Measurements from ENCODE around the gene DROSHA.
"Not testable (repeated sequence)": the region's sequence is repeated elsewhere in the genome, so short reads cannot be mapped to it uniquely, and the experiment has no call there.

DROSHA gene

DNA sequence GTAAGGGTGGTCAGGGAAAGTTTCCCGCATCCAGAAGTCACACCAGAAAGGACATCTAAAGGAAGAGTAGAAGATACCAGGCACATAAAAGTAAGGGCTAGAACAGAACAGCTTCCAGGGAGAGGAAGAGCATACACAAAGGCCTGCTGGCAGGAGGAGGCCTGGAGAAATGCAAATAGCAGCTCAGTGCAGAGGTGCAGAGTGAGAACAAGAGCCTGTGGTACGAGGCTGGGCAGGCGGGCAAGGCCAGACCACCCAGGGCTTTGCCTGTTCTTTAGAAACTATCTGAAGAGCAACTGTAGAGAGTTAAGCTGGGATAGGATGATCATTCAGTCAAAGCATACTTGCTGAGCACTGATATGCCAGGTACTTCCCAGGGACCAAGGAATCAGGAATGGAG lies 115.3 kb downstream of the DROSHA start:
- no peak for DNase-seq (ENCODE audit: low read depth in 2 of 2)

DNA sequence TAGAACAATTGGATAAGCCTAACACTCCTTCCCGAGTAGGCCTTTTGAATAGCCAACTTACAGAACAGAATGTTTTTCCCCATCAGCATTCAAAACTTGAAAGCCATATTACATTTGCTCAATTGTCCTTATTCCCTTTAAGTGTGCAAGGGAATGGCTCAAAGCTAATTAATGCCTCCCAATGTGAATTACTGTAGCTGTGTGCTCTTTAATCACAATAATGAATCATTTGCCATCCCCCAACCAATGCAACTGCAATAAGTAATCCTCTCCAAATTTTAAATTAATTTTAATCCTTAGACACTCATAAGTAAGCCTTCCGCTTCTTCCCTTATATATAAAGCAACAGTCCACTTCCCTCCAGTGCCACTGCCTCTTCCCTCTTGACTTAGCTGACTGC lies 115.9 kb downstream of the DROSHA start:
- no peak for DNase-seq (ENCODE audit: low read depth in 2 of 2)

DNA sequence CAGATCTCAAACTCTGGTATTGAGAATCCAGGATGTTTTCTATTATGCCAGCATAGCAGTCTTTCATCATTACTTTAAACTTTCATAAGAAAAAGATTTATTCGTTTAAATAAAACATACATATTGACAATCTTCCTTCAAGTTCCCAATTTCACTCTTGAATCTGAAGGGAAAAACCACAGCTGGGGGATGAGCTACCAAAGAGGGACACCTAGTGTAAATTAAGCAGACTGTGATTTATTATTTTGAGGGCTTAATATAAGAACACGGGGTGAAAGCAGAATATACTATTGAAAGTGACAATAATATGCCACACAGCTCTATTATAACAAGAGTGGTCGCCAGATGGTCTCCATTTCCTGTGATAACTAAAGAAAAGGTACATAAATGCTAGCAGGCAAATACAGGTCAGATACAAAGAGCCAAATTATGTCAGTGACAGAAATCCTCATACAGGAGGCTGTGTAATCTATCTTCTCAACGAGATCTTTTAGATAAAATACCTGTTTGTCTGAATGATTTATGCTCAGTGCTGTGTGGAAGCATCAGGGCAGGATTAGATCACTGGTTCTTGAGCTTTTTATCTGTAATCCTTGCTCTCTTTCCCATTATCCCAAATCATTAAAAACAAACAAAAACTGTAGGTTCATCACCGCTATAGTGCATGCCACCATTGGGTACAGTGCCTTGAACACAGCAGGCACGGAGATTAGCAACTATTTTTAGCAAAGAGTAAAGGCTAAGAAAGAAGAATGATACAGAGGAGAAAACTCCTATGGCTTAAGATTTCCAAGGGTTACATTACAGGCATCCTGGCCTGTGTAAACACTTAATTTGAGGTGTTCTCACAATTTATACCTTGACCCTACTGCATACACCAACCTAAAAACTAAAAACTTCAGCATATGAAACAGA lies 116.6 kb downstream of the DROSHA start:
- no peak for DNase-seq (ENCODE audit: low read depth in 2 of 2)

DNA sequence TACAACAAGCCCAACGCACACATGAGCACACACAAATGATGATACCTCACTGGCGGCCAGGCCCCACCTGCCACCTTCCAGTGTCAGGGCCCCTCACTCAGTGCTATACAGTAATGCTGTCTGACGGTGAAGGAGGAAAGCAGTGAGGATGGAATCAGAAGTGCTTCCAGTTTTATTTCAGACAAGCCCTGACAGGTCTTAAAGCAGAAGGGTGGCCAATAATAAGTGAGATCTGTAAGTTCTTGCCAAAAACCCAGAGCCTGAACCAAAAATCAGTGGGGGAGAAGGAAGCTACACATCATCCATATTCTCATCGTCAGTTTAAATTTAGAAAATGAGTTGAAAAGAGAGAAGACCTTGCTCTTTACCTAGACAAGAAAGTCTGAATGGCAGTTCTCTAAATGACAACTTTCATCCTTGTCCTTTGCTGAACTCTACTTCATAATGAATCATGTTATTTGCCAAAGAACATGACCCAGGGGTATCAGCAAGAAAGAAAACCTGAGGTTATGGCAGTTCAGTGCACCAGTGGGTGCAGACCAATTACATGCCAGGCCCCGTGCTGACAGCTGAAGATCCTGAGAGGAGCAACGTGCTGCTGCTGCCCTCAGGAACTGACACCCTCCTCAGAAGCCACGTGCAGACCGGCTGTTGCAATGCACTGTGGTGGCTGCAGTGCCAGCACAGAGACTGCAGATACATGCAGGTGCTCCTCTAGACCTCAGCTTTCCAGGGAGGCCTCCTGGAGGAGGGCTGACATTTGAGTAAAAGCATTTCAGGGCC lies 118.7 kb downstream of the DROSHA start:
- DNase-seq (ENCODE audit: low read depth in 2 of 2): no peak

DNA sequence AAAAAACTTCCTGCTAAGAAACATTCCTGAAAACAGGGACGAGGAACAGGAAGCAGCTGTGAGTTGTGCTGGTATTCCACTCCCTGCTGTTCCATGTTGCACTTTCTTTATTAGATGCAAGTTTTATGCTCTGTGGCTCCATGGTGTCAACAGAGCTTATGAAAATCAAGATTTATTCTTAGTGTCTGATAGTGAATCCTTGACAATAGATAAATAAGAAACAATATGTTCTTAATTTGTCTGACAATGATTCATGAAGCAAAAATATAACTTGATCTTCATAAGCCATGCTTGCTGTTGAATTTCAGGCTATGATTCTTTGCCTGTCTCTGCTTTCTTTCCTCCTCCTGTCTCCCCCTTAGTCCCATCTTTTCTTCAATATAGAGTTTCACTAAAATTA lies 119.6 kb downstream of the DROSHA start:
- no peak for DNase-seq (ENCODE audit: low read depth in 2 of 2)

DNA sequence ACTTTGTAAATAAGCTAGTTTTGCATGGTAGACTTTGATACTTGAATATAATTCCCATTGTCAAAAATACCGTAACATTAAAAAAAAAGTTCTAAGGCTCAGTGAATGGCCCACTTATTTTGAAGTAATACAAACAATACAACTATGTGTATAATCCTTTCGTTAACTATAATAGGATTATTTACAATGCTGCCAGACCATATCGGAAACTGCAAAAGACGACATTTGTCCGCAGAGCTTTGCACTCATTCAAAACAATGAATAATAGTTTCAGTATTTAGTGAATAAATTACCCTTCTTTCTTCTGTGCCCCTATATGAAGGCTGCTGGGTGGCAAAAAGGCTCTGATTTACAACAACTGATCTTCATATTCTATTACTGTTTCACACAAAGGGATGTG lies 121.8 kb downstream of the DROSHA start:
- no peak for DNase-seq (ENCODE audit: low read depth in 2 of 2)

DNA sequence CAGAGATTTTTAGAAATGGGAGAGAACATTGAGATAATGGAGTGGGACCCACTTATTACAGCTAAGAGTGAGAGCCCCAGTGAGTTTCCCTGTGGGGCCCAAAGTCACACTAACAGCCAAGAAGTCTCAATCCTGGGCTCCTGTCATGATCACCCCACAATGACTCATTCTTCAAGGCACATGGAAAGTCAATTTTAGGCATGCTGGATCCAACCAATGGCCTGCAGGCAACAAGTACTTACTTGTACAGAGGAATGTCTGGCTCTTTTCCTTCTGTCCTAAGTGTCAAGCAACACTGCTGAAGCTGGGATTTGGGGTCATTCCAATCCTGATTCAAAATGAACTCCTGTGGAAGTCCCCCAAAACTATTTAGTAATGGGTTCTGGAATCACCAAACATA lies 123.1 kb downstream of the DROSHA start:
- no peak for DNase-seq (ENCODE audit: low read depth in 2 of 2)

DNA sequence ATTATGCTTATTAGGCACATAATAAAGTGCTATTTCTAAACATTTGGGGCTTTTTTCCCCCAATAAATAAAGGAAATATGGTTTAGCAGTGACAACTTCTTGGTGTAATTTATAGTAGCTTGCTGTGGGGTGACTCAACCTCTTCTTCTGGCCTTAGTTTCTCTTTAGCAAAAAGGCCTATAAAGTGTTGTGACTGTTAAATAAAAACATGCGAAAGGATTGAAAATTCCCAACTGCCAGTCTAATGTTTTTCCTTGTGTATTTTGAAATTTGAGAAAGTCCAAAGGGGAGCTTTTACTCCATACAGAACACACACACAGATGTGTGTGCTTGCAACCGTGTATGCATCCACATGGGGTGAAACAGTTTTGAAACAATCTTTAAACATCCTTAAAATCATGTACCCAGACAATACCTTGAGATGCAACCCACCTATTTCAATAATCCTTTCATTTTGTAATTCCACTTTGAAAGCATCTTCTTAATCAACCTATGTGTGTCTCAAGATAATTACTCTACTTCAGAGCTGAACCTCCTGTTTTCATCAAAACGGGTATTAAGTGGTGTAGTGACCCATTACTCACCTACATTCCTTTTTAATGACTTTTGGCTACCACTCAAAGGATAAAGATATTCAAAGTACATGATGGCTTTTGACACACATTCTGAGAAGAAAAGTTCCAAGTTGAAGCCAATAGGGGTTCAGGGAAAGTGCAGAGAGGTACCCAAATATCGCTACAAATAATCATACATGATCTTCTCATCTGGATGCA lies 123.8 kb downstream of the DROSHA start:
- no peak for DNase-seq (ENCODE audit: low read depth in 2 of 2)

DNA sequence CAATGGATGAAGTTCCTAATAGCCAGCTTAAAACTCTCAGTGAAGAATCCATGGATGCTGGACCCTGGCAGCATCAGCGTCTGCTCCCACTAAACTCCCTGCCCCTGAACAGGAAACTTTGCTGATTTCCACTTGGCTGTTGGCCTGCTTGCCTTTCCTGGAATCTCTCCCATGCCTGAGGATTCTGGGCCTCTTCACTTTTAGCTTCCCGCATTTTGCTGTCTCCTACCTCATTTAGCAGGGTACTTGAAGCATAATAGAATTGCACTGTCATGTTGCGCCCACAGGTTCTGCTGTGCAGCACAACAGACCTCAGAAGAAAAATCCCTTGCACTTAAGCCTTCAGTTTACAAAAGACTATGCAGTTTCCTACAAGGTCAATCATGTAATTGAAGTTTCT lies 127.6 kb downstream of the DROSHA start:
- DNase-seq (ENCODE audit: low read depth in 2 of 2): no peak

DNA sequence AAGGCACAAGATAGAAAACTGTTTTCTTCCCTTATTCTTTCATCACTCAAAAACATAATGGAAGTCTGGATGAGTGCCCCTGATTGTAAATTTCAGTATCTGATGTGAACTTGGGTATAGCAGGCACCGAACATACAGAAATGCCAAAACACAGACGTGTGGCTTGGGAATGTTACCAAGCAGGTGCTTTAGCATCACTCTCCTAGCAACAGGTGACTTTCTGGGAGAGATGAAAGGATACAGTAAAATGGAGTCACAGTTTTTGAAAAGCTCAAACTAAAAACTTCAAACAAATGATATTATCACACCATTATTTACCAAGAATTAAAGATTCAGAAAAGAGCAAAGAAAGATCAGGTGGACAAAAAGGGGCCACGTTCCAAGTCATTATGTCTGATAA lies 130.2 kb downstream of the DROSHA start:
- no peak for DNase-seq (ENCODE audit: low read depth in 2 of 2)

DNA sequence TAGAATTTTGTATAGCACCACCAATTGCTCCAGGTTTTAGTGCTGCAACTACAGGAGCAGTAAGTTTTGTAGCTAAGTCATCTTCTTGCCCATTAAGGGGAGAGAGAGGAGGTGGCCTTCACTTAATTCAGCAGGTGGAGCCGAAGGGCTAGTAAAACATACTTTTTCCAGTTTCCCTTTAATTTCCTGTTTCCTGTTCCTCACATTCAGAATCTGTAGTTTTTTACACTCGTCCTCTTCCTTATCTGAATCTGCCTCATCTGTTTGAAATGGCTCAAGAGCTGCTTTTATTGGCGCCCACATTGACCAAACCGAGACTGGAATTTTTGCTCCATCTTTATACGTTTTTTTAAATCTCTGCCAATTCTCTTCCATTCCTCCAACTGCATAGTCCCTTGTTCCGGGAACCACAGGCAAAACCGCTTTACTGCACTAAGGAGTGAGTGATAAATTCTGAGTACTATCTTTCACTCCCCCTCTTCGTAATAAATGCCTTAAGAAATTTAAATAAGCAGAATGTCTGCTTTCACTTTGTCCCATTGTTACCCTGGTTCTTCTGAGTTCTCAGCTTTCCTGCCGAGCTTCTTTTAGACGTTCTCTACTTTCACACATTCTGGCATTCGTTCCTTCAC lies 133.9 kb downstream of the DROSHA start:
- no peak for DNase-seq (ENCODE audit: low read depth in 2 of 2)

DNA sequence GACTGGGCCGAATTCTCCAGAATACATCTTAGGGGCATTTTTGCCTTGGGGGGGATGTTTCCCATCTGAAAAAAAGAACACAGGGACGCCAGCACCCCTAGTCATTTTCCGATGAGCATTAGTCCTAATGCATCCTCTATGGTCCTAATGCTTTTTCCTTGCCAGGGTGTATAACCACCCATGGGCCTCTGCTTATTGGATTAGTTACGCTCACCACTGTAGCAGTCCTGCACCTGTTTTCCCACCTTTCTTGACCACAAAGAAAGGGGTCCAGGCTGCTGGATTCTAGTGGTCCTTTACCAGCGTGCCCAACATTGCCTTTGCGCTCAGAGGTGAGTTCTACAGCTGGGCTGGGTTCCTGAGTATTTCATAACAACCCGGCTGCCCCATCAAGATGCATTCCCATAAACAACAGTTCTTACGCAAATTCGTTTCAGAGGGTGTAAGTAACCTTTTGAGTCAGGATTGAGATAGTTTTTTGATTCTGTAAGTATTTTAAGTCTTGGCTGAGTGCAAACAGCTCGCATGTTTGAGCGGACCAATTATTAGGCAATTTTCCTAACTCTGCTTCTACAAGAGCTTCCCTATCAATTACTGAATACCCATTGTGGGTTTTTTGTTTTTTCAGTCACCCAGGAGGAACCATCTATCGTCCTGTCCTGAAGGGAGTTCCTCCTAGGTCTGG lies 135.1 kb downstream of the DROSHA start:
- no peak for DNase-seq (ENCODE audit: low read depth in 2 of 2)

DNA sequence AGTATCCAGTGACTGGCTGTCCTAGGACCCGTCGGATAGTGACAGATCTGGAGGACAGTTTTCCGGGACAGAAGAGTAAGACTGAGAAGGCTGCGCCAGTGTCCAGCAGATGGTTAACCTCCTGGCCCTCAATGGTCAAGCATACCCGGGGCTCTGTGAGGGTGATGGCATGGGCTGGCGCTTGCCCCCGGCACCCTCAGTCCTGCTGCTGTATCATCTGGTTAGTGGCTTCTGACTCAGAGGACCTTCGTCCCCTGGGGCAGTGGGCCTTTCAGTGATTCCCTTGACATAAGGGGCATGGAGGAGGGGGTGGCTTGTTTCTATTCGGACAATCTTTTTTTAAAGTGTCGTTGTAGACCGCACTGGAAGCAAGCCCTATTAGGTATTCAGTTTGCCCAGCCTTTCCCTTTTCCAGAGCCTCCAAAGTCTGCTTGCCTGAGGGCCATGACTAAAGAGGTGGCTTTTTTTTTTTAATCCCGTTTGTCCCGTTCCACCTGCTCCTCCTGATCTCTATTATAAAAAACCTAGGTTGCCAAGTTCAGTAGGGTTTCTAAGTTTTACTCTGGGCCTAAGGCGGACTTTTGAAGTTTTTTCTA lies 136.3 kb downstream of the DROSHA start:
- not testable (repeated sequence) for DNase-seq (ENCODE audit: low read depth in 2 of 2)

DNA sequence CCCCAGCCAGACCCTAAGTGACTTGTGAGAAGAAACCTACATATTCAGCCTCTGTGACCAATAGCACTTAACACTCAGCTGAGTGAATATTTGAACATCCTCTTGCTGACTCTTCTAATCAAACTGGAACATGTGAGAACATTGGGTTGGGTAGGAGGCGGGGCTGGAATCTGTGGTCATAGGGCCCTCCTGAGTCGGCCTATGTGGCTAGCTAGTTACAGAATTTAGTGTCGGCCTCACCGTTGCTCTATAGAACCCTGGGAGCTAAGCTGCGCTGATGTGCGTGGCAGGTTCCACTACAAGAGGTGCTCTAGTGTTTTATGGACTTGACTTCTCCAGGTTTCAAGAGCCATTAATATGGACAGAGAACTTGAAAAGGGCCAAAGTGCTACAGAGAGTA lies 138.8 kb downstream of the DROSHA start:
- DNase-seq (ENCODE audit: low read depth in 2 of 2): no peak

DNA sequence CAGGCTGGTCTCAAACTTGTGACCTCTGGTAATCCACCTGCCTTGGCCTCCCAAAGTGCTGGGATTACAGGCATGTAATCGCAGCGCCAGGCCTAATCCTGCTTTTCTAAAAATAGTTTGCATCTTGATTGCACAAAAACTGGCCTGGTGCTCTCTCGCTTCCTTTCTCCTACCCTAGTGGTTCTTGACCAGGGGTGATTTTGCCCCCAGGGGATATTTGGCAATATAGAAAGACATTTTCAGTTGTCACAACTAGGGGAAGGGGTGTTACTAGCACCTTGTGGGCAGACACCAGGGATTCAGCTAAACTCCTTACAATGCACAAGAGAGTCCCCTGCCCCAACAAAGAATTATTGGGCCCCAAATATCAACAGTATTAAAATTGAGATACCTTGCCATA lies 139.8 kb downstream of the DROSHA start:
- DNase-seq (ENCODE audit: low read depth in 2 of 2): no peak

DNA sequence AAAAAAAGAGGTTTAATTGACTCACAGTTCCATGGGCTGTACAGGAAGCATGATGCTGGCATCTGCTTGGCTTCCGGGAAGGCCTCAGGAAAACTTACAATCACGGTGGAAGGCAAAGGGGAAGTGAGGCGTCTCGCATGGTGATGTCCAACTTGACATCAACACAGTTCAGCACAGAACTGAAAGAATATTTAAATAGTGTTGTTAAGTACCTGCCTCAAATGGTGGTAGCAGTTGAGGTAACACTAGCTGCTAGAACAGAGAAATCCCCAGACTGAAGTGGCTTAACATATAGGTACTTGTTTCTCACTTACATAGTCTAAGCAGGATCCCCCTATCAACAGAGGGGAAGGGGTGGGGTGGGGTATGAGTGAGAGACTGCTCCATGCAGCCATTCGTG lies 141.6 kb downstream of the DROSHA start:
- no peak for DNase-seq (ENCODE audit: low read depth in 2 of 2)

DNA sequence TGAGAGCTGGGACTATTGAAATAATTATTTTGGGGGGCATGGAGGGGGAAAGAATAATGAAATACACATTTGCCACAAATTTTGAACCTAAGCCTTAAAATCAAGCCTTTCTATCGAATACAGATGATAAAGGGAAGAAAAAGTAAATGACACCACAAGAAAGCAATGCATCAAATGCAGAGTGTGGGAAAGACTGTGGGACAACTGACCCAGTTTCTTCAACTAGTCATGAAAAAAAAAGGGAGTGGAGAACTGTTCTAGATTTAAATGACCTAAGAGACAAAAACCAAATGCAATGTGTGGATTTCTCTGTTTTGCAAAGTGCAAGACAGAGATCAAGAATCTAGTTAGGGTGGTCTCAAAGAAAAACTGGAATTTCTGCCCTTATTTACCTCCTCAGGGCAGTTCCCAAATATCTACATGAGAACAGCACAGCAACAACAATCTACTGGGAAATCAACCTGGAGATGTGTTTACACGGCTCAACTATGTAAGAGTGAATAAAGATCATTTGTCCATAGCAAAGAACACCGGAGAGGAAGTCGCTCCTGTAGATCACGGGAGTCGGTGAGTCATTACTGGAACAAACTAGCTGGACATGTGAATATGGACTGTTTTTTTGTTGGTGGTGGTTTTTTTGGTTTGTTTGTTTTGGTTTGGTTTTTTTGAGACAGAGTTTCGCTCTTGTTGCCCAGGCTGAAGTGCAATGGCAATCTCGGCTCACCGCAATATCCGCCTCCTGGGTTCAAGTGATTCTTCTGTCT lies 145.9 kb downstream of the DROSHA start:
- DNase-seq (ENCODE audit: low read depth in 2 of 2): no peak

DNA sequence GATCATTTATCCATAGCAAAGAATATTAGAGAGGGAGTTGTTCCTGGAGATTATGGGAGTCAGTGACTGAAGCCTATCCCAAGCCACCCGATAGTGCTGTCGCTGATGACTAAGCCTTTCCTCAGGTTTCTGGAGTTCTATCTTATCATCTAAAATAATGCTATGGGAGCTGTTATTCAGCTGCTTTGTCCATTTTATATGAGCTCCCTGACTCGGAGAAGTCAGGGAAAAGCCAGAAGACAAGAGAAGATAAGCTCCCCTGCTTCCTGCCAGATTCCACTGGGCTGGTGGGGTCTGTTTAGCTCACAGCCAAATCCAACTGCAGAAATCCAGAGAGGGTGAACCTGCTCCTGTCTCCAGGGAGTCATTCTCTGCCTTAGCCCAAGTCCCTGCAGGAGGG lies 148.2 kb downstream of the DROSHA start:
- no peak for DNase-seq (ENCODE audit: low read depth in 2 of 2)

DNA sequence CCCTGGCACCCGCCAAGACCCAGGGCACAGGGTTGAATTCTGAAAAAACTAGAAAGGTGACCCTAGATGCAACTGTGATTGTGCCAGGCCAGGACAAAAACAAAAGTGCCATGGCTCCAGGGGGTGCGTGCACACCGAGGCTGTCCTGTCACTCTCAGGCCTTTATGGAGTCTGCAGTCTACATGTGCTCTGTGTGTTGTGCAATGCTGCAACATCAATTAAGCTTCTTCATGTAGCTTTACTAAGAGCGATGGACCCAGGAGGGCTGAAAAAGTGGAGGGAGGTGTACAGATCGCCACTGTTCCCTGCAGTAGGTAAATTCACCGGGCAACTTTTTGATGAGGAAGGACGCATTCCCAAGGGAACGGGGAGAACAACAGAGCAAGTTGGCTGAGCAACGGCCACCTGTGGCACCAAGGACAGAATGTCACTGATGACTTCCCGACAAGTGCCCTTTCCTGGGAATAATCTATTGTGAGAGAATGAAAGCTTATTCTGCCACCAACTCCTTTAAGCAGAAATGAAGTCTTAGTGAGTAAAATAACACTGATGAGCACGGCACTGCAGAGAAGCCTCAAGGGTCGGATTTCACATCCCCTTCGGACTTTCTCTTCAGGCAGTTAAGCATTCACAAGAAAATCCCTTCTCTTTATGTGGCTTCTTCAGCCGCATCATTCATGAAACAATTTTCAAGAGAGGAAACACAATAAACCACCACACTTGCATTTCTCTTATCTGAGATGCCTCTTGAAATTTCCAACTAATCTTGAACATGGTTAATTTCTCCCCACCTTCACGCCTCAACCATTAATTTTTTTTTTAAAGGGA lies 149.6 kb downstream of the DROSHA start:
- no peak for DNase-seq (ENCODE audit: low read depth in 2 of 2)

All from stimulated activated CD8-positive, alpha-beta memory T cell treated with anti-CD3 and anti-CD28 coated beads, Interleukin-2, amount 100 ng/mL, for 48 hours (primary cell).